Epithelial cell of prostate (primary cell): ENCODE measurements around the gene BCL6.

ENCODE experiments used
- DNase-seq: peaks from one replicate; pipeline ENCODE4 v3.0.0-alpha.2; 2011; ENCODE audit warnings: low read depth, low spot score
- H3K27ac ChIP-seq: fragments of 450-650 bp; 2 replicates; pipeline ENCODE4 v1.5.1; 2017; ENCODE audit warnings: mild to moderate bottlenecking

BCL6 gene

GRCh38 chr3:187745201-187746058, at the start of gene BCL6:
Gene BCL6, minus strand, starts transcription at chr3:187745468. Its CDS starts 11,775 bp downstream, at chr3:187733693.
- peak within 1 kb of the TSS; percentile 89 for H3K27ac ChIP-seq
- peak; percentile 92 for DNase-seq

- DNase-seq, result no peak
- H3K27ac ChIP-seq, result no peak overlapping the region
These were observed 49.5 kb upstream of the BCL6 start for GRCh38 chr3:187794731-187795130.

- no peak for DNase-seq
- H3K27ac ChIP-seq, result no peak overlapping the region
These were observed 48.4 kb upstream of the BCL6 start for GRCh38 chr3:187793618-187794017.

- no peak for DNase-seq
These were observed 47.3 kb upstream of the BCL6 start for GRCh38 chr3:187792521-187792920.

GRCh38 chr3:187789872-187790271, 44.6 kb upstream of the BCL6 start:
- no peak overlapping the region for H3K27ac ChIP-seq
- DNase-seq, result no peak

More at GRCh38 chr3:187792521-187792920, 47.3 kb upstream of the BCL6 start:
- H3K27ac ChIP-seq, result no peak overlapping the region

GRCh38 chr3:187788984-187789857, 44.0 kb upstream of the BCL6 start:
- DNase-seq, result no peak
- no peak overlapping the region for H3K27ac ChIP-seq

- DNase-seq, result peak; percentile 84
- peak overlapping the region; percentile 61 for H3K27ac ChIP-seq
These were observed 37.8 kb upstream of the BCL6 start for GRCh38 chr3:187783098-187783497.

- no peak overlapping the region for H3K27ac ChIP-seq
- no peak for DNase-seq
These were observed 36.7 kb upstream of the BCL6 start for GRCh38 chr3:187782006-187782405.

- no peak for DNase-seq
- no peak overlapping the region for H3K27ac ChIP-seq
These were observed 35.7 kb upstream of the BCL6 start for GRCh38 chr3:187781001-187781400.

- DNase-seq, result peak; percentile 14
- peak overlapping the region; percentile 12 for H3K27ac ChIP-seq
These were observed 33.5 kb upstream of the BCL6 start for GRCh38 chr3:187778726-187779125.

GRCh38 chr3:187777331-187777941, 32.2 kb upstream of the BCL6 start:
- peak; percentile 62 for DNase-seq
- H3K27ac ChIP-seq, result peak overlapping the region; percentile 76

GRCh38 chr3:187775549-187775948, 30.3 kb upstream of the BCL6 start:
- DNase-seq, result no peak
- H3K27ac ChIP-seq, result no peak overlapping the region

GRCh38 chr3:187774185-187774789, 29.0 kb upstream of the BCL6 start:
- H3K27ac ChIP-seq, result peak overlapping the region; percentile 29
- DNase-seq, result no peak

- peak overlapping the region; percentile 29 for H3K27ac ChIP-seq
- no peak for DNase-seq
These were observed 28.2 kb upstream of the BCL6 start for GRCh38 chr3:187773233-187774184.

GRCh38 chr3:187770224-187770623, 25.0 kb upstream of the BCL6 start:
- H3K27ac ChIP-seq, result no peak overlapping the region
- DNase-seq, result no peak

- DNase-seq, result no peak
- H3K27ac ChIP-seq, result no peak overlapping the region
These were observed 24.5 kb upstream of the BCL6 start for GRCh38 chr3:187769771-187770170.

- DNase-seq, result peak; percentile 85
- H3K27ac ChIP-seq, result peak overlapping the region; percentile 70
These were observed 22.2 kb upstream of the BCL6 start for GRCh38 chr3:187767266-187768012.

- no peak overlapping the region for H3K27ac ChIP-seq
- DNase-seq, result no peak
These were observed 20.1 kb upstream of the BCL6 start for GRCh38 chr3:187765342-187765741.
